Measurements from ENCODE around the gene LAMTOR2.
A peak's percentile ranks its signal among the peaks of the same experiment; 100 is the strongest.
"Not testable (repeated sequence)": the region's sequence is repeated elsewhere in the genome, so short reads cannot be mapped to it uniquely, and the experiment has no call there.

The LAMTOR2 gene

DNA sequence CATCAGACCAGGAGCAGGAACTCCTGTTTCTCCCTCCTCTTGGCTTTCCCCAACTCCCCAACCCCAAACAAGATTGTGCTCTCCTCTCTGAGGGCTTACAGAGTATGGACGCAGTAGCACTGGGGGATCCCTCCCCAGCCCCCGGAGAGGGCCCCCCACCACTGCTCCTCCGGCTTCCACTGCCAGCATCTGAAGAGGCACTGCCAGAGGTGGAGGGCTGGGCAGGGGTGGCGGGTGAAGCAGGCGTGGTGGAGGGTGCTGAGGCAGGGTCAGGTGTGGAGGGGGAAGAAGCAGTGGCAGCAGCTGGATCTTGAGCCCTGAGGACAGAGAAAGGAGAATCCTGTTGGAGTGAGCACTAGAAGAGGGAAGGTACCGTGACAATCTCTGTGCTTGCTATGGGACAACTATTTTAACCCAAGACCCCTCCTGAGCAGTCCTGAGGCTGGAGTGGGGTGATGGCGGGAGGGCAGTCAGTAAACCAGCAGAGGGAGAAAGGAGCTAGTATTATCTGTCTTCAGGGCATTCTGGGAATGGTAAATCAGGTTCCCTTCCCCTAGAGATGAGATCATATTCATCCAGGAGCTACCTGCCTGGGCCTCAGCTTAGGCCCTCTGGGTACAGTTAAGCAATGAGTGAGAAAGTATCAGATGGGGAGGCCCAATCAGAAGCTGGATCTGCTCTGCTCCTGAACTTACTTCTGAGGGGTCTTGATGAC is 3.4 kb upstream of the LAMTOR2 start:
- DNase-seq (ENCODE audit: low read depth in 4 of 4, low spot score in 1 of 4): no peak

DNA sequence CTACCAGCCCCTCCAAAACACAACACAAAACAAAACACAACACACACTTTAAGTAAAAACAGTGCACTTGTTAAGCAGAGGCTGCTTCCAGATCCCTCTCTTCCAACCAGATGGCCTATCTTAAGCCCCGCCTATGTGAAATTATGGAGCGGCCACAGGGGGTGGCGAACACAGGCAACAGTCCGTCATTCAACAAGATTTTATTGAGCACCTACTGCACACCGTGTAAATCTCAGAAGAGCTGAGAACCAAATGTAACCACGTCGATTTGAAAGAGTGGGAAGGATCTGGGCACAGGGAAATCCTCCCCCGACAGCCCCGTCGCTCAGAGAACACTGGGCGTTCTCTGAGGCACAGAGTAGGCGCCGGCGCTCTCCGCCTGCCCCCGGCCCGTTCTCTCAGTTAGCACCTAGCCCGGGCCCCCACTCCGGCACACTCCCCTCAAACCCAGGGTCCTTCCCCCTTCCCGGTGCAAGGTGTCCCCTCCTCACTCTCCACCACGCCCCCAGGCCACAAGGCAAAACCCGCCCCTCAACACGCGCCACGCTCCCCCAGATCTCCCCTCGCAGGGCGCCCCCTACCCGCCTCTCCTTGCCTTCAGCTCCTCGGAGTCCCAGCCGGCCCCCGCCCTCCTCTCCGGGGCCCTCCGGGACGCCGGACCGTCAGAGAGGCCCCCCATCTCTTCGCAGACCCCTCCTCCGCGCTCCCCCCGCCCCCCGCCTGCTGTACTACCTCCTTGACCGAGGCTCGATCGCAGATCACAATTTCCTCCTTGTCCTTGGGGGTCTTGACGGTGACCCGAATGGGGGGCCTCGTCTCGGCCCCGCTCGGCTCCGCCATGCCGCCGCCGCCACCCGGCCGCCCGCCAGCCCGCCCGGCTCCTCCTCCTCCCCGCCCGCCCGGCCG is 1.5 kb upstream of the LAMTOR2 start:
- peak; percentile 36 to 72 (median 51) for DNase-seq (ENCODE audit: low read depth in 4 of 4, low spot score in 1 of 4)

DNA sequence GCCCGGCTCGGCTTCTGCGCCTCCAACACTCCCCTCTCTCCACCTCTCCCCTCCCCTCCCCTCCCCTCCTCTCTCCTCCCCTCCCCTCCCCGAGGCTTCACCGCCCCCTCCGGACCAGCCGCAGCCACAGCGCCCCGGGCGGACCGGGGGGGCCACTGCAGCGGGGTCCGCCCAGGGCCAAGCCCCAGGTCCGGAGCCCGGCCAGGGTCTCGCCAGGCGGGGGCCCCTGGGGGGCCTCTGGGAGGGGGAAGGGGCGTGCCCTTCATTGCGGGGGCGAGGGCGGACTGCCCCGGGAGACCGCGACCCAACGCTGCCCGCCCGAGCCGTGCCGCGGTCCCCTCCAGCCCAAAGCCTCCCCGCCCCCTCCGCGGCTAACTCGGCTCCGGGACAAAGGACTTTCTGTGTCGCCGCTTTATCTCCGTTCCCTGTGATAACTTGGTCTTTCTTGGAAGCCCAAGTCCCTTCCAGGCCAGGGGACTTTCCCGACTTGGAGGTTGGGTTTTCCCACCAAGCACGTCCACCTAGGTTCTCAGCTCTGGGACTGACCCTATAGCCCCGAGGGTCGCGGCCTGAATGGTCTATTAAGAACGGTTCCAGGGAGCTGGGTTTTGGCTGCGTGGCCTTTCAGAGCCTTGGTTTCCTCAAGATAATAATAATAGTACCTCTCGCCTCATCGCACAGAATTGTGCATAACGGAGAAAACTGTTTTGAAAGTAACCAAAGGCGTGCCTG is 648 bp upstream of the LAMTOR2 start, which contains the start of gene UBQLN4:
TSS of gene UBQLN4 (minus strand) at position 31 of the 732 bp plus-strand sequence. CDS start 97 bp downstream, outside the sequence.
- DNase-seq (ENCODE audit: low read depth in 4 of 4, low spot score in 1 of 4): peak; percentile 64 to 81 (median 76)

DNA sequence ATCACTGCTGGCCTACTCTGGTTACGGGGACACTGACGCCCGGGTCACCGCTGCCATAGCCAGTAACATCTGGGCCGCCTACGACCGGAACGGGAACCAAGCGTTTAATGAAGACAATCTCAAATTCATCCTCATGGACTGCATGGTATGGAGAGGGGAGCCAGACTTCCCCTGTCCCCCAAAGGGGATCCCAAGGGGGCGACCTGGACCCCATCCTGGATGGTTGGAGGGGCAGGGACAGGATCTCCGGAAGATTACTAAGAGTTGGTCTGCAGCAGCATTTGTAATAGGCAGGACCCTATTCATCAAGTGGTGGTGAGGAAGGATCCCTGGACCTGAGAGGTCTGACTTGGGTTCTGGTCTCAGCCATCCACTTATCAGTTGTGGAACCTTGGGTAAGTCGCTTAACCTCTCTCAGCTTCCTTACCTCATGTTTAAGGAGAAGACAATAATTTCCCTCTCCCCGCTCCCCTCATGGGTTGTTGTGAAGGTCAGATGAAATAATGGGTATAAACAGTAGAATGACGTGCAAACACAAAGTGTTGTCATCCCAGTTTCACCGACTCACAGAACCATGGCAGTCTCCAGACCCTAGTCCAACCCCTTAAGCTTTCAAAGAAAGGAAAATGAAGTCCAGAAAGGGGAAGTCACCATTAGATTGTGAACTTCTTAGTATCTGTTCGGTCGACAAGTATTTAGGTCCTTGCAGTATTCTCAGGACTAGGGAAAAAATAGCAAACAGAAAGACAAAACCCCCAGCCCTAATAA is 883 bp downstream of the LAMTOR2 start:
- DNase-seq (ENCODE audit: low read depth in 4 of 4, low spot score in 1 of 4): peak in 1 of 4 experiments; percentile 5

DNA sequence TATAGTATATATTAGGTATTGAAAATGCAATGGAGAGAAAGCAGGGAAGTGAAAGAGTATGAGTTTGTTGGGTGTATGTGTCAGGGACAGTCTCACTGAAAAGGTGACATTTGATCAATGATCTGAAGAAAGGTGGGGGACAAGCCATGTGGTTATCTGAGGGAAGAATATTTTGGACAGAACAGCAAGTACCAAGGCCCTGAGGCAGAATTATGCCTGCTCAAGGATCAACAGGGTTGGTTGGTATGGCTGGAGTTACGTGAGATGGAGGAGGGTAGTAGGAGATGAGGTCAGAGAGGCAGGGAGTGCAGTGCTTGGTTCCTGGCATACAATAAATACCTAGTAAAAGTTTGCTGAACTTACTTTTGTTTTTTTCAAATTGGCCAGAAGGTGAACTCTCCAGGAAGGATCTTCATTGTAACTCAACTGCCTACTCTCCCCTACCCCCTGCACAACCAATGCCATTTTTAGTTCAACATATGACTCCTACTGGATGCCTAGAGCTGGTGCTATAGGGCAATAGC is 1.8 kb downstream of the LAMTOR2 start:
- DNase-seq (ENCODE audit: low read depth in 4 of 4, low spot score in 1 of 4): no peak

DNA sequence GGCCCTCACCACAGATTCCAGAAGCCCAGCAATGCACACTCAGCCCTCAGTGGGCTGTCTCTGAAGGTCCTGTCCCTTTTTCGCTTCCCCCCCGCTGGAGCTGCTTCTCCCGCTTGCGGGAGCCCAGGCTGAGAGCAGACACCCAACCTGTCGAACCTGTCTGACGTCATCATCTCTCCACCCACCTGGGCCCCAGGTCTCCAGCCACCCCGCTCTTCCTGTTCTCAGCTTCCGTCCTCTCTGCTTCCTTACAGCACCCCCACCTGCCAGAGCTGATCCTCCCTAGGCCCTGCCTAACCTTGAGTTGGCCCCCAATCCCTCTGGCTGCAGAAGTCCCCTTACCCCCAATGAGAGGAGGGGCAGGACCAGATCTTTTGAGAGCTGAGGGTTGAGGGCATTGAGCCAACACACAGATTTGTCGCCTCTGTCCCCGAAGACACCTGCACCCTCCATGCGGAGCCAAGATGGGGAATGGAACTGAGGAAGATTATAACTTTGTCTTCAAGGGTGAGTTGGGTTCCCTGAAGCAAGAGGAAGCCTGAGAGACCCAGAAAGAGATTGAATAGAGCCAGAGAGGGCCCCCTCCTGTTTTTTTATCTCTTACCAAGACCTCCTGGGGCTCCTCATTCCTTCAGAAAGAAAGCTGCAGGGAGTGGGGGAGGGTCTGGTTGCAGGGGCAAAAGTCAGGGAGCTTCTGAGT is 6.5 kb downstream of the LAMTOR2 start, which contains the start of gene RAB25:
TSS of gene RAB25 (plus strand) at position 224 of the 700 bp plus-strand sequence. CDS start at position 465, 241 bp downstream.
- DNase-seq (ENCODE audit: low read depth in 4 of 4, low spot score in 1 of 4): no peak

DNA sequence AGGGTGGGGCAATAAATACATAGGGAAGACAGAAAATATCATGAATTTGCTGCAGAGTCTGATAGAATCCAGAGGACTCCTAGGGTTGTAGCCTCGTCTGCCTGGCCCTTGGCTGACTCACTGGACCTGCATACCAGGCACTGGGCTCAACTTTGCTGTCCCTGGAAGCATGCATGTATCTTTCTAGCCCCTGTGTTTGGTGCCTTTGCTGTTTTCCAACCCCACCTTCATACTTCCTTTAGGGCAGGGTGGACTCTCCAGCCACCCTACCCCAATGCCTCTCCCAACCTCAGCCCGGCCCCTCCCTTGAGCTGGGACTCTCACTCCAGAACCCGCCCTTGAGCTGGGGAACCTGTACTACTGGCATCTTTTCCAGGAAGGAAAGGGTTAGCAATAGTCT is 7.6 kb downstream of the LAMTOR2 start:
- no peak for DNase-seq (ENCODE audit: low read depth in 4 of 4, low spot score in 1 of 4)

DNA sequence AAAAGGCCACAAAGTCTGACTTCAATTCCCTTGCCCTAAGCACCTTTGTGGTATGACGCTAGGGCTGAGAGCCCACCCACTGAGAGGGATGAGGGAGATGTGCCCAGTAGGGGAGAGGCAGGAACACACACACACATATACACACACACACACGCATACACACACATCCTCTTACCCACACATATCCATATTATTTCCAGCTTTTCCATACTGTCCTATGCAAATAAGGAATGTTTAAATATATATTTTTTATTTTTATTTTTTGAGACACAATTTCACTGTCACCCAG is 9.4 kb downstream of the LAMTOR2 start:
- no peak for DNase-seq (ENCODE audit: low read depth in 4 of 4, low spot score in 1 of 4)

DNA sequence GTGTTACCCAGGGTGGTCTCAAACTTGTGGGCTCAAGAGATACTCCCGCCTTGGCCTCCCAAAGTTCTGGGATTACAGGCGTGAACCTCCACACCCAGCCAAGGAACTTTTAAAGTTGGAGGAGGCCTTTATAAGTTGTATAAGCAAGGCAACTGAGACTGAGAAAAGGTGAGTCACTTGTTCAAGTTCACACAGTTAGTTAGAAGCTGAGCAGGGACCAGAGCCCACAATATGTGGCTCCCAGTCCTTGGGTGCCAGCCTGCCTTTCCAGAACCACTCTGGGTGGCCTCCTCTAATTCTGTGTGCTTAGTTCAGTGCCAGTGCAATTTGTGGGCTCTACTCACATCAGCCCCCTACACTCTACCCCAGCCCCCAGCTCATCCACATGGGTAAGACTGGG is 10.0 kb downstream of the LAMTOR2 start:
- no peak for DNase-seq (ENCODE audit: low read depth in 4 of 4, low spot score in 1 of 4)

DNA sequence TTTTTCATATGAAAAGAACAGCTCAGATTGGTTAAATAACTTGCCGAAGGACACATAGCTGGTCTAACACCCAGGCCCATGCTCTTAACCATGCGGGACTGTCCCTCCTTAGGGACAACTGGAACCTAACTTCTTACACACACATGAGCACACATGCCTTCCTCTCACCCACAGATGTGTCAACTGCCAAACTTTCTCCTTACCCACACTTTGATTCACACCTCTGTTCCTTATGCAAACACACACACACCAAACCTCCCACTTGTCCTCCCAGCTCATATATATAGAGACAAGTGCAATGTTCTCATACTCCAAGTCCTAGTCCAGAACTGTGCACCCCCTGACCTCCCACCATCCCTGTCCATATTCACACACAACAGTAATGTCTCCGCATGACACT is 10.6 kb downstream of the LAMTOR2 start:
- DNase-seq (ENCODE audit: low read depth in 4 of 4, low spot score in 1 of 4): no peak

DNA sequence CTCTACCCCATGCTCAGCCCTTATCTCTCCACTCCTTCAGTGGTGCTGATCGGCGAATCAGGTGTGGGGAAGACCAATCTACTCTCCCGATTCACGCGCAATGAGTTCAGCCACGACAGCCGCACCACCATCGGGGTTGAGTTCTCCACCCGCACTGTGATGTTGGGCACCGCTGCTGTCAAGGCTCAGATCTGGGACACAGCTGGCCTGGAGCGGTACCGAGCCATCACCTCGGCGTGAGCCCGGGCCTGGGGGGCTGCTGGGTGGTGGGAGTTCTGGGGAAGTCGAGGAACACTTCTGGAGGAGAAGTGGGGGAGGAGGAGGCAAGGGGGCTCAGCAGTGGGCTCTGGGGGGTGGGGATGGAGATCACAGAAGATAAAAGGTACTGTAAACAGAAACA is 11.3 kb downstream of the LAMTOR2 start:
- DNase-seq (ENCODE audit: low read depth in 4 of 4, low spot score in 1 of 4): no peak

DNA sequence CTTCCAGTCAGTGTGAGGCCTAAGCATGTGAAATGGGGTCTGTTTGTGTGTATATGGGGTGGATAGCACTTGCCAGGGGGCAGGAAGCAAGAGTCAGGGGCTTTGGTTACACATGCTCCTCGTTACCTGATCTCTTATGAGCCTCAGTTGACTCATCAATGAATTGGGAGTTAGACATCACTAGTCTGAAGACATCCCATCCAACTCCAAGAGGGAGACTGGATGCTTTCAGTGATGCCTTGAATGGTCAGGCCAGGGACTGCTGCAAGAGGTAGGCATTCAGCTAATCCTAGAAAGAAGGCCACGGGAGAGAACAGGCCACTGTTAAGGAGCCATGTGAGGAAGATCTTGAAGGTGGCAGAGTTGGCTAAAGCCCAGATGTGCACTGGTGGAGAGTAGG is 12.7 kb downstream of the LAMTOR2 start:
- DNase-seq (ENCODE audit: low read depth in 4 of 4, low spot score in 1 of 4): no peak

DNA sequence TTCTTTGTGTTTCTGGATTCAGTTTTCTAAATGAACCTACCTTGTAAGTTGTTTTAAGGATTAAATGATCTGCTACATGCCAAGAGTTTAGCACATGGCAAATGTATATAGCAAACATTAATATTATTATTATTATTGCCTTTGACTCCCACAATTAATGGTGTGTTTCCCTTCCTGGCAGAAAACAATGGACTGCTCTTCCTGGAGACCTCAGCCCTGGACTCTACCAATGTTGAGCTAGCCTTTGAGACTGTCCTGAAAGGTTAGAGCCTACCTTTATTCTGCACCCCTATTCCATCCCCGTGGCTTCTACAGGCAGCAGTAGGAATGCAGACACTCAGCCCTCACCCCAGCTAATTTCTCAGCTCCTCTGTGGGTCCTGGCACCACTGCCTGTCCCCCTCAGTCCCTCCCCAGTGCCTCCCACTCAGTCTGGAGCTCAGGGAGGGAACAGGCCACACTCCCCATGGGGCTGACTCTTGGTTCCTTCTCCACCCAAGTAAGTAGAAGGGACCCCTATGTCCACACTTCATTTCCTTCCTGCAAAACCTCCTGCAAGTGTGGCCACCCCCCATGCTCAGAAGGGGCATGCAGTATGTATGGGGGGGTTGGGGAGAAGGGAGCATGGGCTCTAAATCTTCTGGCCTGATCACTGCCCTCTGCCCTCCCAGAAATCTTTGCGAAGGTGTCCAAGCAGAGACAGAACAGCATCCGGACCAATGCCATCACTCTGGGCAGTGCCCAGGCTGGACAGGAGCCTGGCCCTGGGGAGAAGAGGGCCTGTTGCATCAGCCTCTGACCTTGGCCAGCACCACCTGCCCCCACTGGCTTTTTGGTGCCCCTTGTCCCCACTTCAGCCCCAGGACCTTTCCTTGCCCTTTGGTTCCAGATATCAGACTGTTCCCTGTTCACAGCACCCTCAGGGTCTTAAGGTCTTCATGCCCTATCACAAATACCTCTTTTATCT is 15.2 kb downstream of the LAMTOR2 start:
- no peak for DNase-seq (ENCODE audit: low read depth in 4 of 4, low spot score in 1 of 4)

DNA sequence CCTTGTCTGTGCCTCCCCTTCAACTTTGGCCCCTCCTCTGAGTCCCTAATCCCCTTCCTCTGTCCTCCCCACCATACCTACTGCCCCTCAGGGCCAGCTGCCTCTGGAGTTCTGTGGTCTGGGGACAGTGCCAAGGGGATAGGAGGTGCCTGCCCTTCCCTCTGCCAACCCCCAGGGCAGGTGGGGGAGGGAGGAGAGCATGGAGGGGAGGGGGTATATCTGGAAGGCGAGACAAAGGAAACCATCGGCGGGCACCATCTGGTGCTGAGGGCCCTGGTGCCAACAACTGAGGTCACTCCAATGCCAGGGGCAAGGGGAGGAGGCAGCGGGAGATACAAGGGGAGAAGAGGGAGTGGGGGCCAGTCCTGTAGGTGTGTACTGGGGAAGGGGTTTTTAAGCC is 16.0 kb downstream of the LAMTOR2 start:
- DNase-seq (ENCODE audit: low read depth in 4 of 4, low spot score in 1 of 4): no peak

DNA sequence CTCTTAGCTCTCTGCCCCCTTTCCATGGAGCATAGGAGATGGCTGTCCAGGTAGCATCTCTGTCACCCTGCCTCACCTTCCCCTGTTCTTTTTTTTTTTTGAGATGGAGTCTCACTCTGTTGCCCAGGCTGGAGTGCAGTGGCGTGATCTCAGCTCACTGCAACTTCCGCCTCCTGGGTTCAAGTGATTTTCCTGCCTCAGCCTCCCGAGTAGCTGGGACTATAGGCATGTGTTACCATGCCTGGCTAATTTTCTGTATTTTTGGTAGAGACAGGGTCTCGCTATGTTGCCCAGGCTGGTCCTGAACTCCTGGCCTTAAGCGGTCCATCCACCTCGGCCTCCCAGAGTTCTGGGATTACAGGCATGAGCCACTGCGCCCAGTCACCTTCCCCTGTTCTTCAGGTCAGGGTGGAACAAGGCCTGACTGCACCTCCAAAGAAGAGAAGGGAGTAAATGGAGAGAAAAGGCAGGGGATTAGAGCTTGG is 16.8 kb downstream of the LAMTOR2 start:
- DNase-seq (ENCODE audit: low read depth in 4 of 4, low spot score in 1 of 4): not testable (repeated sequence)

DNA sequence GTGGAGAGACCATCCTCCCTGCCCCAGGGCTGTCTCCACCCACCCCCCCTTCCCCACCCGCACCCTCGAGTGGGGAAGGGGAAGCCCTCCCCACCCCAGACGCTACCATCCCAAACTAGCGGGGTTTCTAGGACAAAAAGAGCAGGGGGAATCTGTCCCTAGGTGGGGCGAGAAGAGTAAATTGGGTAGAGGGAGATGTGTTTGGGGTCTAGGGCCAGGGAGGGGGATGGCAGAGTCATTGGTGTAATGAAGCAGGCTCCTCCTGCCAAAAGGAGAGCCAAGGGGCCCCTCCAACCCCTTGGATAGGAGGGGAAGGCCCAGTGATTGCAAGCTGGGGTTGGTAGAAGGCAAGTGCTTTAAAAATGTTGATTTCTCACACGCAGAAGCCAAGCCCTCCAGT is 17.7 kb downstream of the LAMTOR2 start:
- no peak for DNase-seq (ENCODE audit: low read depth in 4 of 4, low spot score in 1 of 4)

DNA sequence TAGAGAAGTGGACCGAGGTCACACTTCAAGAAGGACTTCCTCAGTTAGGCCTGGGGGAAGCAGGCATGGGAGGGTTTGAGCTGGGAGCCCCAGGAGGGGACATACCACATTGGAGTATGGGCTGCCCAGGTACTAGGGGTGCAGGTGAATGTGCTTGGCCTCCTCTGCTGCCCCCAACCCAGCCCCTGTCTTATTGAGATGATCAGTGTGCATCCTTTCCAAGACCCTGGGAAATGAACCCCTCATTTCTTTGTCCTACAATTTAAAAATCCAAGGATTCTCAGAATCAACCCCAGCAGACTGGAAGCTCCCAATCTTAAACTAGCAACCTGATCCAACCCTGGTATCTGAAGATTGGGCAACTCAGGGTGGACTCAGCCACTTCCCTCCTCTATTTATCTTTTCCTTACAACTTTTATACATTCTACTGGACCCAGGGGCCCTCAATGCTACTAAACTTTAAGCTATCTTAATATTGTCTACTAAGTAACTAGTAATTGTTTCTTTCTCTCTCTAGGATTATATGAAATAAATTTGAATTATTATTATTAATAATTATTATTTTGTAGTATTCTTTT is 18.6 kb downstream of the LAMTOR2 start:
- DNase-seq (ENCODE audit: low read depth in 4 of 4, low spot score in 1 of 4): no peak

DNA sequence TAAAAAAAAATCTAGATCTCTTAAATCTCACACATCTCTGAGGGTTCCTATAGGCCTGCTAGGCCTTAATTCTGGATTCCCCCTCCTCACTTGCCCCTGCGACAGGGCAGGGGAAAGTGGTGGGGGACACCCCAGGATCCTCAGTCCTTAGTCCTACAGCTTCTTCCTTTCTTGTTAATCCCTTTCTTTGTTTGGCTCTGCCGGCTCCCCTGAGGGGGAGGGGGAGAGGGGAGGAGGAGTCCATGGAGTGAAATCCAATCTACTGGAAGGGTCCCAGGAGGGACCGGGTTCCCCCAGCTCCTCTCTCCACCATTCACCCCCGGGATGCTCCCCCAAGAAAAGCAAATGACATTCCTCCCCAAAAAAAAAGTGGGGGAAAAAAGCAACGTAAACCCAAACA is 19.2 kb downstream of the LAMTOR2 start:
- no peak for DNase-seq (ENCODE audit: low read depth in 4 of 4, low spot score in 1 of 4)
